GM12878 (cell line): ENCODE measurements around the gene SIK3. TPM values are rescaled to one million over a fixed set of nuclear protein-coding genes. Genes with fewer than 3 reads are reported as not detected.

ENCODE experiments used
- ATAC-seq: fragments of 200-7000 bp; cut with Tn5 transposase; 3 replicates; pipeline ENCODE4 v1.9.1; 2020; ENCODE audit warnings: mild to moderate bottlenecking, moderate library complexity
- BruUV-seq: library from RNA; stranded (reverse); fragments of 400-500 nt; replicated peaks from 2 replicates; lab custom pipeline; 2021; lab: Mats Ljungman, UMichigan
- CTCF ChIA-PET: fragments of 300-600 bp; sonication (Branson Sonifier 250); formaldehyde crosslinking; extraction: SDS; loops from one replicate; lab custom pipeline; 2021; ENCODE audit warnings: inconsistent platforms; lab: Yijun Ruan, JAX
- POLR2A ChIA-PET: fragments of 350-600 bp; formaldehyde crosslinking; extraction: SDS; loops from one replicate; lab custom pipeline; 2021; ENCODE audit warnings: inconsistent platforms; lab: Charles Lee
- RAD21 ChIA-PET: fragments of 300-600 bp; sonication (Branson Sonifier 250); formaldehyde crosslinking; loops from one replicate; lab custom pipeline; 2023; ENCODE audit warnings: antibody characterized with exemption; ENCODE audit not compliant: unreplicated experiment; lab: Charles Lee
- SMC1A ChIA-PET: fragments of 300-600 bp; sonication (Branson Sonifier 250); formaldehyde crosslinking; loops from one replicate; lab custom pipeline; 2023; ENCODE audit not compliant: unreplicated experiment, uncharacterized antibody; lab: Charles Lee
- DNase-seq: peaks from one replicate; pipeline ENCODE4 v3.0.0-alpha.2; 2011; ENCODE audit warnings: low read depth, low spot score
- FAIRE-seq: peaks from 3 replicates; lab custom pipeline; 2011; peaks lifted over from hg19 to GRCh38; lab: Jason Lieb, UNC
- H2AFZ ChIP-seq: 2 replicates; pipeline ENCODE4 v1.6.0; 2011; ENCODE audit warnings: low read depth, low read length, control low read depth; ENCODE audit not compliant: control insufficient read depth
- H3K27ac ChIP-seq: 2 replicates; pipeline ENCODE4 v1.5.1; 2011; ENCODE audit warnings: control low read depth; ENCODE audit not compliant: control insufficient read depth, insufficient read depth
- H3K27me3 ChIP-seq, 2 experiments: replicated peaks in 1 of 2; 2 replicates each; pipeline versions ENCODE4 v1.6.0 to v1.6.1; 2011; ENCODE audit warnings: low read length in 1 of 2; ENCODE audit not compliant: control insufficient read depth in 2 of 2, insufficient read depth in 2 of 2
- H3K36me3 ChIP-seq, 2 experiments: 2 replicates each; pipeline ENCODE4 v1.5.1; 2011; ENCODE audit warnings: low read length in 1 of 2; ENCODE audit not compliant: control insufficient read depth in 2 of 2, insufficient read depth in 2 of 2
- H3K4me1 ChIP-seq: 2 replicates; pipeline ENCODE4 v1.6.1; 2011; ENCODE audit warnings: mild to moderate bottlenecking, low read length, moderate library complexity, mixed read lengths; ENCODE audit not compliant: control insufficient read depth, insufficient read depth
- H3K4me2 ChIP-seq: 2 replicates; pipeline ENCODE4 v1.6.0; 2011; ENCODE audit warnings: control low read depth; ENCODE audit not compliant: control insufficient read depth, insufficient read depth
- H3K4me3 ChIP-seq: fragments of 200-600 bp; sonication (generic); 2 replicates; pipeline ENCODE4 v1.5.1; 2016
- H3K79me2 ChIP-seq: 2 replicates; pipeline ENCODE4 v1.6.0; 2011; ENCODE audit warnings: low read length; ENCODE audit not compliant: control insufficient read depth, insufficient read depth
- H3K9ac ChIP-seq: 2 replicates; pipeline ENCODE4 v1.8.0; 2011; ENCODE audit warnings: low read length, control low read depth, mixed read lengths; ENCODE audit not compliant: control insufficient read depth, insufficient read depth
- H3K9me3 ChIP-seq: replicated peaks from 3 replicates; pipeline ENCODE4 v1.5.1; 2011; ENCODE audit warnings: mild to moderate bottlenecking, low read length; ENCODE audit not compliant: control insufficient read depth, insufficient read depth
- H4K20me1 ChIP-seq: 2 replicates; pipeline ENCODE4 v1.6.0; 2011; ENCODE audit not compliant: control insufficient read depth, insufficient read depth
- CBX3 ChIP-seq: fragments of 200-600 bp; sonication (generic); IDR thresholded peaks from 2 replicates; pipeline ENCODE4 v1.6.1; 2016; ENCODE audit warnings: low read depth, borderline replicate concordance
- CEBPZ ChIP-seq: fragments of 150-350 bp; IDR thresholded peaks from 2 replicates; pipeline ENCODE4 v1.6.1; 2016; ENCODE audit warnings: low read depth, low read length
- CREM ChIP-seq: IDR thresholded peaks from 2 replicates; pipeline ENCODE4 v1.6.1; 2014; ENCODE audit warnings: antibody characterized with exemption, low read depth
- ETV6 ChIP-seq, 2 experiments: fragments of 450-650 bp in 1 of 2; IDR thresholded peaks in 1 of 2; conservative IDR thresholded peaks in 1 of 2; 2 replicates each; pipeline ENCODE4 v1.6.1; 2014; ENCODE audit warnings: antibody characterized with exemption in 1 of 2, borderline replicate concordance in 1 of 2, low read depth in 1 of 2, mild to moderate bottlenecking in 1 of 2, moderate library complexity in 1 of 2
- FOXM1 ChIP-seq: IDR thresholded peaks from 2 replicates; pipeline ENCODE4 v1.6.1; 2012; ENCODE audit warnings: low read depth, mild to moderate bottlenecking, inconsistent platforms, low read length, moderate library complexity
- MLLT1 ChIP-seq: fragments of 450-650 bp; IDR thresholded peaks from 2 replicates; pipeline ENCODE4 v1.6.1; 2016; ENCODE audit warnings: mild to moderate bottlenecking
- MYC ChIP-seq: IDR thresholded peaks from 2 replicates; pipeline ENCODE4 v1.6.1; 2011; ENCODE audit warnings: mild to moderate bottlenecking, low read length, moderate library complexity, inconsistent platforms; ENCODE audit not compliant: insufficient read depth, insufficient replicate concordance, insufficient read length, severe bottlenecking
- NFIC ChIP-seq: IDR thresholded peaks from 2 replicates; pipeline ENCODE4 v1.6.1; 2012; ENCODE audit warnings: low read depth, mild to moderate bottlenecking, inconsistent platforms, low read length, moderate library complexity
- NKRF ChIP-seq: fragments of 450-650 bp; conservative IDR thresholded peaks from 2 replicates; pipeline ENCODE4 v1.6.1; 2017; ENCODE audit warnings: mild to moderate bottlenecking, moderate library complexity
- POLR2AphosphoS5 ChIP-seq: IDR thresholded peaks from 2 replicates; pipeline ENCODE4 v1.6.1; 2011; ENCODE audit warnings: mild to moderate bottlenecking, low read length, inconsistent platforms
- RAD51 ChIP-seq: fragments of 450-650 bp; IDR thresholded peaks from 2 replicates; pipeline ENCODE4 v1.6.1; 2016; ENCODE audit warnings: moderate library complexity, mild to moderate bottlenecking, inconsistent platforms
- SPI1 ChIP-seq: IDR thresholded peaks from 2 replicates; pipeline ENCODE4 v1.6.1; 2011; ENCODE audit warnings: low read depth, mild to moderate bottlenecking, low read length, moderate library complexity, borderline replicate concordance; ENCODE audit not compliant: insufficient read depth
- TARDBP ChIP-seq: IDR thresholded peaks from 2 replicates; pipeline ENCODE4 v1.6.1; 2016; ENCODE audit warnings: borderline replicate concordance
- USF1 ChIP-seq: IDR thresholded peaks from 2 replicates; pipeline ENCODE4 v1.6.1; 2011; ENCODE audit warnings: borderline replicate concordance, low read depth, mild to moderate bottlenecking, moderate library complexity, mixed read lengths, low read length; ENCODE audit not compliant: insufficient read depth; ENCODE audit errors: extremely low read length
- YY1 ChIP-seq: IDR thresholded peaks from 2 replicates; pipeline ENCODE4 v1.6.1; 2011; ENCODE audit warnings: low read depth, mild to moderate bottlenecking, low read length
- ZBED1 ChIP-seq: IDR thresholded peaks from 2 replicates; pipeline ENCODE4 v1.6.1; 2016; ENCODE audit warnings: borderline replicate concordance
- ZNF207 ChIP-seq: fragments of 450-650 bp; IDR thresholded peaks from 2 replicates; pipeline ENCODE4 v1.6.1; 2014; ENCODE audit warnings: antibody characterized with exemption, mild to moderate bottlenecking, borderline replicate concordance
- ZNF24 ChIP-seq: fragments of 450-650 bp; IDR thresholded peaks from 2 replicates; pipeline ENCODE4 v1.6.1; 2017; ENCODE audit warnings: antibody characterized with exemption, mild to moderate bottlenecking
- WGBS: methylation state at CpG from one replicate; pipeline ENCODE4 v1.1.6; 2016; ENCODE audit warnings: low lambda C conversion rate; ENCODE audit not compliant: insufficient replicate concordance, insufficient coverage; ENCODE audit errors: missing lambda C conversion rate; 5-methylcytosine and 5-hydroxymethylcytosine counted together
- in situ Hi-C: fragments of 300-500 bp; cut with MboI; formaldehyde crosslinking; loops from 9 replicates; pipeline ENCODE4 v1.14.3; 2018; ENCODE audit warnings: mixed read lengths
- intact Hi-C: fragments of 100-400 bp; cut with micrococcal nuclease; formaldehyde crosslinking; loops from one replicate; pipeline ENCODE4 v1.14.2; 2022; ENCODE audit not compliant: unreplicated experiment
- polyA plus RNA-seq, 11 experiments: library from polyadenylated mRNA; depleted of rRNA in 4 of 11; unstranded in 6 of 11; stranded (reverse) in 5 of 11; fragments of >200 nt; fragmentation: Nextera tagmentation in 4 of 11; fragmentation: Illumina TruSeq in 1 of 11; extraction: Ambion mirVana in 4 of 11; extraction: Trizol in 1 of 11; gene quantifications; 1 replicate in 1 of 11; 2 replicates in 10 of 11; pipeline versions ENCODE4 v1.2.1 to v1.2.3, GENCODE V29; 2011 to 2016; ENCODE audit warnings: inconsistent platforms in 2 of 11, missing spikeins in 2 of 11, low read depth in 1 of 11
- total RNA-seq, 4 experiments: library from RNA; depleted of rRNA in 3 of 4; stranded (reverse); fragments of >200 nt in 3 of 4; fragmentation: Illumina TruSeq in 1 of 4; extraction: Trizol in 1 of 4; gene quantifications; 2 replicates each; pipeline versions ENCODE4 v1.2.1 to v1.2.3, GENCODE V29; 2013 to 2021

The SIK3 gene
- total and polyA plus RNA-seq, 10 of the 15 experiments (the other 5 are each of a cell fraction or from before 2014, with no cell fraction given): 2.5 to 31.9 (median 11.1) TPM

GRCh38 chr11:117084992-117085391 lies 13.2 kb downstream of the SIK3 start:
- no peak overlapping the region for H2AFZ ChIP-seq
- 0 out of 4 replicates have a peak, but pooled peaks cover 0 to 3% of the 10 kb centered on the region in 2 experiments for H3K36me3 ChIP-seq
- SMC1A ChIA-PET: interaction anchor here (1.1 kb wide), 1 partner anchor 12 kb away, joined by 3 read pairs; no protein-coding TSS in a partner anchor
- H3K79me2 ChIP-seq: peaks cover 47% of the 10 kb centered on the region
- no peak overlapping the region for H3K27ac ChIP-seq
- WGBS: 85% methylated on average over 4 of the region's 4 CpGs
- H3K9me3 ChIP-seq: no peaks in the 10 kb centered on the region
- CTCF ChIA-PET: no interaction called here
- H4K20me1 ChIP-seq: no peaks in the 10 kb centered on the region
- no peak overlapping the region for H3K4me3 ChIP-seq
- no peak overlapping the region for H3K4me2 ChIP-seq
- RAD21 ChIA-PET: no interaction called here
- in situ Hi-C loops (no loop called here), intact Hi-C loops (no loop called here)
- ATAC-seq: no peak
- FAIRE-seq: no peak
- no peak for DNase-seq
- POLR2A ChIA-PET: no interaction called here
- H3K9ac ChIP-seq: no peak overlapping the region
- peaks cover 13% of the 10 kb centered on the region for H3K4me1 ChIP-seq
- no TSS peak for BruUV-seq
- TF ChIP-seq YY1 (no peak), ZBED1 (no peak), CEBPZ (no peak), MLLT1 (no peak), ZNF207 (no peak), MYC (no peak), ETV6 (conservative IDR thresholded peaks at IDR 0.05 in 1 of 2, IDR thresholded peaks at IDR 0.05 in 1 of 2; ENCODE audit: borderline replicate concordance in 1 of 2, low read depth in 1 of 2) (no peak), NKRF (no peak), USF1 (no peak), CREM (no peak), CBX3 (no peak), RAD51 (no peak), SPI1 (no peak), TARDBP (no peak), POLR2AphosphoS5 (no peak), NFIC (no peak), FOXM1 (no peak), ZNF24 (no peak)
- no peaks in the 10 kb centered on the region for H3K27me3 ChIP-seq
